Hepatocyte (in vitro differentiated cells): ENCODE data around the gene DTL.

Experiments
- EZH2 ChIP-seq: fragments of 200-600 bp; sonication (generic); IDR thresholded peaks from 2 replicates; pipeline ENCODE4 v1.6.1; 2016; ENCODE audit warnings: antibody characterized with exemption, mild to moderate bottlenecking, borderline replicate concordance
- TF ChIP-seq, protein P1 (sequence below): fragments of 200-600 bp; sonication (generic); IDR thresholded peaks from 2 replicates; pipeline ENCODE4 v1.5.1; 2016; ENCODE audit warnings: antibody characterized with exemption, mild to moderate bottlenecking; ENCODE audit not compliant: poor library complexity

DNA sequence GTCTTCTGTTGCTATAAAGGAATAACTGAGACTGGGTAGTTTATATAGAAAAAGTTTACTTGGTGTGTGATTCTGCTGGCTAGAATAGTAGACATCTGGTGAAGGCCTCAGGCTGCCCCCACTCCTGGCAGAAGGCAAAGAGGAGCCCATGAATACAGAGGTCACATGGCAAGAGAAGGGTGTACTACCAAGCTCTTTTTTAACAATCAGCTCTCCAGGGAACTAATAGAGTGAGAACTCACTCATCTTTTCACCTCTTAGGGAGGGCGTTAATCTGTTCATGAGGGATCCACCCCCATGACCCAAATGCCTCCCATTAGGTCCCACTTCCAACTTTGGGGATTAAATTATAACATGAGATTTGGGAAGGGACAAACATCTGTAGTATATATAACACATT lies 9.3 kb downstream of the DTL start:
- TF ChIP-seq, protein P1, sequence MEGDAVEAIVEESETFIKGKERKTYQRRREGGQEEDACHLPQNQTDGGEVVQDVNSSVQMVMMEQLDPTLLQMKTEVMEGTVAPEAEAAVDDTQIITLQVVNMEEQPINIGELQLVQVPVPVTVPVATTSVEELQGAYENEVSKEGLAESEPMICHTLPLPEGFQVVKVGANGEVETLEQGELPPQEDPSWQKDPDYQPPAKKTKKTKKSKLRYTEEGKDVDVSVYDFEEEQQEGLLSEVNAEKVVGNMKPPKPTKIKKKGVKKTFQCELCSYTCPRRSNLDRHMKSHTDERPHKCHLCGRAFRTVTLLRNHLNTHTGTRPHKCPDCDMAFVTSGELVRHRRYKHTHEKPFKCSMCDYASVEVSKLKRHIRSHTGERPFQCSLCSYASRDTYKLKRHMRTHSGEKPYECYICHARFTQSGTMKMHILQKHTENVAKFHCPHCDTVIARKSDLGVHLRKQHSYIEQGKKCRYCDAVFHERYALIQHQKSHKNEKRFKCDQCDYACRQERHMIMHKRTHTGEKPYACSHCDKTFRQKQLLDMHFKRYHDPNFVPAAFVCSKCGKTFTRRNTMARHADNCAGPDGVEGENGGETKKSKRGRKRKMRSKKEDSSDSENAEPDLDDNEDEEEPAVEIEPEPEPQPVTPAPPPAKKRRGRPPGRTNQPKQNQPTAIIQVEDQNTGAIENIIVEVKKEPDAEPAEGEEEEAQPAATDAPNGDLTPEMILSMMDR: no peak
- no peak for TF ChIP-seq EZH2
